NCI-H146 (cell line): ENCODE results near the gene SWAP70.

Experiments used
- DNase-seq: peaks from one replicate; lab custom pipeline; 2025; lab: John Stamatoyannopoulos, UW

SWAP70 gene

GRCh38 chr11:9776203-9776602 lies 112.3 kb downstream of the SWAP70 start:
- DNase-seq, result no peak

GRCh38 chr11:9777066-9777465 lies 113.2 kb downstream of the SWAP70 start:
- no peak for DNase-seq

- DNase-seq, result no peak
These were observed 113.6 kb downstream of the SWAP70 start for GRCh38 chr11:9777525-9777924.

- no peak for DNase-seq
These were observed 117.1 kb downstream of the SWAP70 start for GRCh38 chr11:9780929-9781328.

GRCh38 chr11:9783986-9784385 lies 120.1 kb downstream of the SWAP70 start:
- no peak for DNase-seq

- DNase-seq, result no peak
These were observed 120.9 kb downstream of the SWAP70 start for GRCh38 chr11:9784602-9785315.

- no peak for DNase-seq
These were observed 123.4 kb downstream of the SWAP70 start for GRCh38 chr11:9787260-9787659.

- DNase-seq, result no peak
These were observed 124.2 kb downstream of the SWAP70 start for GRCh38 chr11:9787981-9788521.

- DNase-seq, result no peak
These were observed 126.0 kb downstream of the SWAP70 start for GRCh38 chr11:9789910-9790309.

- DNase-seq, result no peak
These were observed 126.8 kb downstream of the SWAP70 start for GRCh38 chr11:9790703-9791102.

GRCh38 chr11:9796266-9796665 lies 132.4 kb downstream of the SWAP70 start:
- DNase-seq, result no peak

GRCh38 chr11:9796854-9797253 lies 133.0 kb downstream of the SWAP70 start:
- DNase-seq, result no peak

GRCh38 chr11:9797300-9797699 lies 133.4 kb downstream of the SWAP70 start:
- no peak for DNase-seq

- no peak for DNase-seq
These were observed 136.0 kb downstream of the SWAP70 start for GRCh38 chr11:9799886-9800285.

GRCh38 chr11:9802291-9802861 lies 138.5 kb downstream of the SWAP70 start:
- DNase-seq, result no peak
